HG03039 (cell line): Measurements from ENCODE around the gene TAF3.
"Not testable (repeated sequence)": the region's sequence is repeated elsewhere in the genome, so short reads cannot be mapped to it uniquely, and the experiment has no call there.

ENCODE experiments used
- ATAC-seq: cut with Tn5 transposase; IDR thresholded peaks from one replicate; pipeline ENCODE4 v1.9.1; 2021; ENCODE audit warnings: mild to moderate bottlenecking, moderate library complexity; ENCODE audit not compliant: unreplicated experiment

TAF3 gene

DNA sequence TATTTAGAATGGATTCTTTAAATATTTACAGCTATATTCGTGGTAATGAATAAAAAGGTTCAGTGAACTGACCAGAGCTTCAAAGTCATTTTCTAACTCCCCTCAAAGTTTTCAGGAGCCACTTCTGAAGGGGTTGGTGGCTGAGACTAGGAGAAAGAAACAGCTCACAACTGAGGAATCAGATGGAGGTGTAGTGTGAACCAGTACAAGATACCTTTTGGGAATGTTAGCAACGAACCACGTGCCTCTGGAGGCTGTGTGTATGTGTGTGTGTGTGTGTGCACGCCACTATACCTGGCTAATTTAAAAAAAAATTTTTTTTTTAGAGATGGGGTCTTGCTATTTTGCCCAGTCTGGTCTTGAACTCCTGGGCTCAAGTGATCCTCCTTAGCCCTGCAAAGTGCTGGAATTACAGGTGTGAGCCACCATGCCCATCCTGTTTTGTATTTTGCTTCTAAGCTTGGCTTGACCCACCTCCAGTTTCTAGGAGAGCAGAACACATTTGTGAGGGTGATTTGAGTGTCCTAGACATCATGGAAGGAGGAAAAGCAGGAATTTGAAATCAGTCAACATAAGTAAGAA, 9.5 kb upstream of the TAF3 start:
- no peak for ATAC-seq

- no peak for ATAC-seq
Observed at GRCh38 chr10:7810443-7810842, 7.9 kb upstream of the TAF3 start.

DNA sequence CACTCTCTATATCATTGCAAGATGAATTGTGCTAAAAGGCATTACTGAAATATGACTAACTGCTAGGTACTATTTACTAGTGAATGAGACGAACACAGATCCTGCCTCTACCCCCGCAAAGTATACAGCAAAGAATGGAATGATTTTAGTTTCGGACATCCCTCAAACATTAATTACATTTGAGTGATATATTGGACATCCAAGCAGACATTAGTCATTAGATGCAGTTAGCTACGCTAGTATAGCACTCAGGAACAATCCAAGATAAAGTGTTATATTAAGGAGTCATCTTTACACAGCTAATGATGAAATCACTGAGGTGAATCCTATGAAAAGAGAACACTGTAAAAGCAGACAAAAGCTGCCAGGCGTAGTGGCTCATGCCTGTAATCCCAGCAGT, 7.3 kb upstream of the TAF3 start:
- ATAC-seq, result no peak

- ATAC-seq, result not testable (repeated sequence)
Observed at GRCh38 chr10:7811743-7812142, 6.6 kb upstream of the TAF3 start.

DNA sequence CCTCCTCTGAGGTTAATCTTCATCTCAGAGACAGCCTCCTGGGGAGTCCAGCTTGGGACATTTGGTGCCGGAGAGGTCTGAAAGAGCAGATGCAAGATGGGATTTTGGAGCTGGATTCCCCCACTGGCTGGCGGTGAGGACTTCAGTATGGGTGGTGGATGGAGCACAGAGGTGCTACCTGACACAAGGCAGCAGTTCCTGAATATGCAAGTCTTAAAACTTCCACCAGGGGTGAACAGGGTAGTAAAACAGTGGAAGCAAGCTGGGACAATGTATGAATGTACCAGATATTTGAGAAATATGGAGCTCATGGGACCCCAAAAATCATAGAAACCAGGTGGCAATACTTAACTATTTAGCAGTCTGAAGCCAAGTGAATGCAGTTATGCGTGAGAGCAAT, 4.8 kb upstream of the TAF3 start:
- no peak for ATAC-seq

DNA sequence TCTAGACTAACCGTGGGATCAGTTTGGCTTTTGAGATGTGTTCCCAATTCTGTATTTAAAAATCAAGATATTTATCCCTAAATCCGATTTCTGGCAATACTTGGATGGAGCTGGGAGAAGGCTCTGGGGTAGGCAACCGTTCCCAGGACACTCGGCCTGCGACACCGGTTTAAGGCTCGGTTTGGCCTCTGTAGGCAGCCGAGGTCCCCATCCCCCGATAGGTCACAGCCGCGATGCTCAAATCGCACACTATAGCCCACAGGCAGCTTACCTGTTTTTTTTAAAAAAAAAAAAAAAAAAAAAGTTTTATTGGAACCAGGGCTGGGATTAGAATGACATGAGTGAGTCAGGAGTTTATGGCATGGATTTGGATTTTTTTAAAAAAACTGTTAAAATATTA, 729 bp upstream of the TAF3 start:
- no peak for ATAC-seq

GRCh38 chr10:7817984-7818294, 366 bp upstream of the TAF3 start:
- ATAC-seq, result no peak

GRCh38 chr10:7819121-7819460, 786 bp downstream of the TAF3 start:
- ATAC-seq, result peak; percentile 28

DNA sequence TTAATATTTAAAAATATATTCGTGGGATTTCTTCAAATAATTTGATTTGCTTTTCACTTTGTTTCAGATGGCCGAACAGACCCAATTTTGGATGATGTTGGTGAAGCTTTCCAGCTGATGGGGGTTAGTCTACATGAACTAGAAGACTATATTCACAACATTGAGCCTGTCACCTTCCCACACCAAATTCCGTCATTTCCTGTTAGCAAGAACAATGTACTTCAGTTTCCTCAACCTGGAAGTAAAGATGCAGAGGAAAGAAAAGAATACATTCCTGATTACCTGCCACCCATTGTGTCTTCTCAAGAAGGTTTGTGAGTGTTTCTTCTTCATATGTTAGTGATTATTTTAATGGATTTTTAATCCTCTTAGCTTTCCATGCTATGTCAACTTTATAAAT, 5.9 kb downstream of the TAF3 start:
- ATAC-seq, result no peak

DNA sequence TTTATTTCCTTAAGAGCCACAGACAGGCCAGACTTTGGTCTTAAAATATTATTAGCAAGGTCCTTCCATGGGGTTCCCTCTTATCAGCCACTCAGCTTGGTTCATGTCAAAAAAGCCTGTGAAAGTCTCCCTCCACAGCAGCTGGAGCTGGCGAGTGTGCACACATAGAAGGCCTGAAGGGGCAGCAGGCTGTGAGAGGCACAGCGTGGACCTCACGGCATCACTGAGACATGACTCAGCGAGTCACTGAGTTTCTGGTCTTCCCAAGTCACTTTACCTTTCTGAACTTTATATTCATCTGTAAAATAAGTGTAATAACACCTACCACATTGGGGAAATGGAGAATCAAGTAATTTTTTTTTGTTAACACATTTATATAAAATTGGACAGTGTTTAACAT, 8.7 kb downstream of the TAF3 start:
- ATAC-seq, result no peak

DNA sequence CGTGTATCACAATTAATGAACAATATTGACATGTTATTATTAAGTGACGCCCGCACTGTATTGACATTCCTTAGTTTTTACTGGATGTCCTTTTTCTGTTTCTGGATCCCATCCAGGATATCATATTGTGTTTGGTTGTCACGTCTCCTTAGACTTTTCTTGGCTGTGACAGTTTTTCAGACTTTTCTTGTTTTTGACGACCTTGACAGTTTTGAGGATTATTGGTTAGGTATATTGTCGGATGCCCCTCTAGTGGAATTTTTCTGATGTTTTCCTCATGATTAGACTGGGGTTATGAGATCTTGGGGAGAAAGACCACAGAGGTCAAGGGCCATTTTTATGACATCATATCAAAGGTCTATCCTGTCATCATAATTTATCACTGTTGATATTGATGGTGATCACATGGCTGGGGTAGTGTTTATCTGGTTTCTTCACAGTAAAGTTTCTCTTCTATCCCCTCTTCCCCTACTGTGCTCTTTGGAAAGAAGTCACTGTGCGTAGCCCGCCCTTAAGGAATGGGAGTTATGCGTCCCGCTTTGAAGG, 11.1 kb downstream of the TAF3 start:
- ATAC-seq, result no peak

GRCh38 chr10:7832060-7832459, 13.8 kb downstream of the TAF3 start:
- ATAC-seq, result no peak

DNA sequence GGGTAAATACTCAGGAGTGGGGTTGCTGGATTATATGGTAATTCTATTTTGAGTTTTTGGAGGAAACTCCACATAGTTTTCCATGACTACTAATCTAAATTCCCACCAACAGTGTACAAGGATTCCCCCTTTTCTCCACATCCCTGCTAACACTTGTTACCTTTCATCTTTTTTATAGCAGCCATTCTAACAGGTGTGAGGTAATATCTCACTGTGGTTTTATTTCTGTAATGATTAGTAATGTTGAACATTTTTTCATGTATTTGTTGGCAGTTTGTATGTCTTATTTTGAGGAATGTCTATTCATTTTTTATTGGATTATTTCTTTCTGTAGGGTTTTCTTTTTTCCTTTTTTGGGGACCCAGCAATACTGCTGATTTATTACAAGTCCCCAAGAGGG, 14.9 kb downstream of the TAF3 start:
- no peak for ATAC-seq

- no peak for ATAC-seq
Observed at GRCh38 chr10:7834262-7834661, 16.0 kb downstream of the TAF3 start.

DNA sequence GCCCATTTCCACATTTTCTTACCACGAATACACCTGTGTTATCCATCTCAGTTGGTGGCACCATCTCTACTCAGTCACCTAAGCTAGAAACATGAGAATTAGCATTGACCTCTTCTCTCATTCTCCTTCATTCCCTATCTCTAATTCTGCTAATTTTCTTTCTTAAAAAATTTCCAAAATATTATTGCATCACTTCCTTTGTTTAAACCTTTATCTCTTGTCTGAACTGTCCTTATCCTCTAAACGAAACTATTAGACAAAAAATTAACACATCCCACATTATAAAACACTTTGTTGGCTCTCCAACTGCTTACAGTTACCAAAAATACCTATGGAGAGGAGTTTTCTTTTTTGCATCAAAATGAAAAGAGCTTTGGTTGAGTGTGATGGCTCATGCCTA, 18.3 kb downstream of the TAF3 start:
- no peak for ATAC-seq

GRCh38 chr10:7846591-7846990, 28.3 kb downstream of the TAF3 start:
- ATAC-seq, result no peak

GRCh38 chr10:7853226-7853842, 35.0 kb downstream of the TAF3 start:
- ATAC-seq, result no peak

GRCh38 chr10:7853890-7854289, 35.6 kb downstream of the TAF3 start:
- no peak for ATAC-seq

- no peak for ATAC-seq
Observed at GRCh38 chr10:7855205-7855604, 36.9 kb downstream of the TAF3 start.

DNA sequence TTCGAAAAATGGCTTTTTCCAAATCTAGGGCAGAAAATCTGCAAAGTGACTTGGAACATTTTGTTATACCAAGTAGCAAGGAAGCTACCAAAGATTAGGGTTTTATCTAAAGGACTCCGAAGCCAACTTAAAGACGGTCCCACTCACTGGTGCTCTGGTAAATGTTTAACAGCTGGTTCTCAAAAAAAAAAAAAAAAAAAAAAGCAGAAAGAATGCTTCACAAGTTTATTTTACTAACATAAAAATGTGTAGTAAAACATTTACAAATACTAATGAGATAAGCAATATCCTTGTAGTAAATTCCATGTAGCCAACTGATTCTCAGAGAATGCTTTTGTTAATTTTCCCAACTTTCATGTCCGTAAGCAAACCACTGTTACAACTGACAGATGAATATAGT, 38.4 kb downstream of the TAF3 start:
- no peak for ATAC-seq

DNA sequence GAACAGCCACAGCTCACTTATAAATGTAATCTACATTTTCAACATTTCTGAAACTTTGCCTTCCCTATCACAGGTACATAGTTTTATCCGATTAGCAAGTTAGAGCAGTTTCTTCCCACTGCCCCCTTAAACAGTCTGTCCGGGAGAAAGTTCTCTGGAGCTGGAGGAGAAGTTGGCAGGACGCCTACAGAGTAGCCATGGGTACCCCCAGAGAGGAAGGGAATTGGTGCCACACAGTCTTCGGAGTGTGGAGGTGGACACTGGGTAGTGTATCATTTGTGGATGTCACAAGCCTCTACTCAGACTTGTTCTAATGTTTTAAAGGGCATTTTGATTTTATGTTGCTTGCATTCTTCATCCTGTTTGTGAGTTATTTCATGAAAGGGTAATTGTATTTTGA, 39.0 kb downstream of the TAF3 start:
- no peak for ATAC-seq

- no peak for ATAC-seq
Observed at GRCh38 chr10:7861509-7862120, 43.3 kb downstream of the TAF3 start.

- no peak for ATAC-seq
Observed at GRCh38 chr10:7862121-7862514, 43.8 kb downstream of the TAF3 start.
